SK-N-SH (cell line): ENCODE data around the gene APBB3. TPM values are rescaled to one million over a fixed set of nuclear protein-coding genes. Genes with fewer than 3 reads are reported as not detected.

Experiments
- CTCF ChIA-PET: fragments of 300-600, 350-600 bp; formaldehyde crosslinking; extraction: SDS; loops from one replicate; lab custom pipeline; 2021; lab: Yijun Ruan, JAX
- POLR2A ChIA-PET: fragments of 350-600 bp; sonication (Branson Sonifier 250); formaldehyde crosslinking; extraction: SDS; loops from one replicate; lab custom pipeline; 2020; ENCODE audit warnings: antibody characterized with exemption, inconsistent platforms; lab: Yijun Ruan, JAX
- DNase-seq: peaks from one replicate; pipeline ENCODE4 v3.0.0; 2012
- H2AFZ ChIP-seq: fragments of 200-600 bp; sonication (generic); 2 replicates; pipeline ENCODE4 v1.8.1; 2016; ENCODE audit warnings: antibody characterized with exemption, mild to moderate bottlenecking, low read depth
- H3F3A ChIP-seq: fragments of 200-600 bp; sonication (generic); replicated peaks from 2 replicates; pipeline ENCODE3; 2016; ENCODE audit warnings: antibody characterized with exemption, mild to moderate bottlenecking; ENCODE audit not compliant: insufficient read depth
- H3K27ac ChIP-seq, 2 experiments: fragments of 200-500 bp in 1 of 2; fragments of 200-600 bp in 1 of 2; sonication (Bioruptor generic) in 1 of 2; sonication (generic), shearing (Covaris generic) in 1 of 2; 2 replicates each; pipeline versions ENCODE4 v1.5.1 to v1.6.1; 2014 to 2016; ENCODE audit warnings: low read depth in 2 of 2, inconsistent platforms in 1 of 2, low read length in 1 of 2, mild to moderate bottlenecking in 1 of 2, mixed read lengths in 1 of 2
- H3K27me3 ChIP-seq: fragments of 200-600 bp; sonication (generic), shearing (Covaris generic); 2 replicates; pipeline ENCODE4 v1.6.1; 2016; ENCODE audit warnings: mixed run types; ENCODE audit not compliant: insufficient read depth
- H3K36me3 ChIP-seq, 2 experiments: fragments of 200-500 bp in 1 of 2; fragments of 200-600 bp in 1 of 2; sonication (Bioruptor generic) in 1 of 2; sonication (generic) in 1 of 2; replicated peaks in 1 of 2; 2 replicates each; pipeline versions ENCODE3 to v1.5.1; 2014 to 2016; ENCODE audit warnings: low read length in 1 of 2, mild to moderate bottlenecking in 1 of 2; ENCODE audit not compliant: insufficient read depth in 2 of 2, control insufficient read depth in 1 of 2
- H3K4me1 ChIP-seq, 2 experiments: fragments of 200-500 bp in 1 of 2; fragments of 200-600 bp in 1 of 2; sonication (Bioruptor generic) in 1 of 2; sonication (generic), shearing (Covaris generic) in 1 of 2; 2 replicates each; pipeline versions ENCODE4 v1.5.1 to v1.6.1; 2014 to 2016; ENCODE audit warnings: low read depth in 1 of 2, low read length in 1 of 2, mixed run types in 1 of 2; ENCODE audit not compliant: insufficient read depth in 2 of 2, control insufficient read depth in 1 of 2
- H3K4me2 ChIP-seq: fragments of 200-600 bp; sonication (generic), shearing (Covaris generic); 2 replicates; pipeline ENCODE4 v1.6.1; 2017; ENCODE audit warnings: mixed run types
- H3K4me3 ChIP-seq, 2 experiments: fragments of 200-500 bp in 1 of 2; fragments of 200-600 bp in 1 of 2; sonication (Bioruptor generic) in 1 of 2; sonication (generic), shearing (Covaris generic) in 1 of 2; 2 replicates each; pipeline versions ENCODE4 v1.5.1 to v1.8.1; 2014 to 2016; ENCODE audit warnings: low read depth in 2 of 2, inconsistent platforms in 1 of 2, low read length in 1 of 2, mild to moderate bottlenecking in 1 of 2, mixed read lengths in 1 of 2, moderate library complexity in 1 of 2
- H3K79me2 ChIP-seq: fragments of 200-600 bp; sonication (generic); 2 replicates; pipeline ENCODE4 v1.8.1; 2017; ENCODE audit warnings: mild to moderate bottlenecking; ENCODE audit not compliant: insufficient read depth
- H3K9ac ChIP-seq: fragments of 200-600 bp; sonication (generic); 2 replicates; pipeline ENCODE4 v1.6.1; 2017; ENCODE audit warnings: mixed run types
- H3K9me2 ChIP-seq: fragments of 200-600 bp; sonication (generic); 2 replicates; pipeline ENCODE4 v1.6.1; 2017; ENCODE audit warnings: mixed run types
- H3K9me3 ChIP-seq: fragments of 200-600 bp; sonication (generic); 2 replicates; pipeline ENCODE4 v1.6.1; 2017; ENCODE audit warnings: mixed run types, mild to moderate bottlenecking, moderate library complexity
- H4K20me1 ChIP-seq: fragments of 200-600 bp; sonication (generic); 2 replicates; pipeline ENCODE4 v1.6.1; 2017; ENCODE audit warnings: mild to moderate bottlenecking, mixed run types; ENCODE audit not compliant: insufficient read depth
- ELF1 ChIP-seq: IDR thresholded peaks from 2 replicates; pipeline ENCODE4 v1.4.0; 2012
- FOSL2 ChIP-seq: IDR thresholded peaks from 2 replicates; pipeline ENCODE4 v1.4.0; 2012; ENCODE audit warnings: low read depth, mild to moderate bottlenecking, moderate library complexity, borderline replicate concordance
- FOXJ3 ChIP-seq: sonication (generic); formaldehyde crosslinking; IDR thresholded peaks from 2 replicates; pipeline ENCODE4 v1.5.1; 2020; ENCODE audit warnings: mild to moderate bottlenecking, missing genetic modification reagents
- FOXM1 ChIP-seq: IDR thresholded peaks from 2 replicates; pipeline ENCODE4 v1.4.0; 2012; ENCODE audit warnings: low read depth, mild to moderate bottlenecking
- GABPA ChIP-seq: IDR thresholded peaks from 2 replicates; pipeline ENCODE4 v1.4.0; 2012; ENCODE audit warnings: low read depth, mild to moderate bottlenecking
- GATA2 ChIP-seq: sonication (generic); formaldehyde crosslinking; IDR thresholded peaks from 2 replicates; pipeline ENCODE4 v1.5.0; 2020; ENCODE audit warnings: mild to moderate bottlenecking, missing genetic modification reagents
- JUND ChIP-seq: IDR thresholded peaks from 2 replicates; pipeline ENCODE4 v1.4.0; 2012
- MXI1 ChIP-seq: IDR thresholded peaks from 2 replicates; pipeline ENCODE4 v1.6.1; 2012; ENCODE audit warnings: mild to moderate bottlenecking, low read depth, low read length, improper control_type of control experiment
- NFIC ChIP-seq: IDR thresholded peaks from 2 replicates; pipeline ENCODE4 v1.4.0; 2012; ENCODE audit warnings: borderline replicate concordance
- POLR2AphosphoS5 ChIP-seq: IDR thresholded peaks from 2 replicates; pipeline ENCODE4 v1.6.1; 2012; ENCODE audit warnings: low read depth, low read length
- RAD21 ChIP-seq: IDR thresholded peaks from 2 replicates; pipeline ENCODE4 v1.6.1; 2012; ENCODE audit warnings: mild to moderate bottlenecking, low read length
- RCOR1 ChIP-seq: fragments of 150-350 bp; IDR thresholded peaks from 2 replicates; pipeline ENCODE4 v1.6.1; 2017; ENCODE audit warnings: antibody characterized with exemption, low read length
- RFX5 ChIP-seq: IDR thresholded peaks from 2 replicates; pipeline ENCODE4 v1.6.1; 2012; ENCODE audit warnings: mild to moderate bottlenecking, improper control_type of control experiment, low read length
- RXRA ChIP-seq: IDR thresholded peaks from 2 replicates; pipeline ENCODE4 v1.4.0; 2012; ENCODE audit warnings: low read depth, mild to moderate bottlenecking, borderline replicate concordance
- TAF1 ChIP-seq: IDR thresholded peaks from 2 replicates; pipeline ENCODE4 v1.6.1; 2012; ENCODE audit warnings: low read depth, mild to moderate bottlenecking, low read length, moderate library complexity, borderline replicate concordance
- TCF12 ChIP-seq: IDR thresholded peaks from 2 replicates; pipeline ENCODE4 v1.4.0; 2012
- TEAD4 ChIP-seq: IDR thresholded peaks from 2 replicates; pipeline ENCODE4 v1.4.0; 2012; ENCODE audit warnings: mild to moderate bottlenecking, borderline replicate concordance; ENCODE audit not compliant: insufficient read depth
- YY1 ChIP-seq: IDR thresholded peaks from 2 replicates; pipeline ENCODE4 v1.4.0; 2012; ENCODE audit warnings: low read depth, mild to moderate bottlenecking
- WGBS: methylation state at CpG from one replicate; pipeline ENCODE4 v1.1.6; 2017; ENCODE audit warnings: low lambda C conversion rate; 5-methylcytosine and 5-hydroxymethylcytosine counted together
- polyA plus RNA-seq, 3 experiments: library from polyadenylated mRNA; depleted of rRNA; stranded (reverse); fragments of >200 nt; gene quantifications; 2 replicates each; pipeline ENCODE4 v1.2.3, GENCODE V29; 2012
- TF ChIP-seq, protein P1 (sequence below): fragments of 150-350 bp; IDR thresholded peaks from 2 replicates; pipeline ENCODE4 v1.6.1; 2017; ENCODE audit warnings: antibody characterized with exemption, low read length, low read depth, borderline replicate concordance
- TF ChIP-seq, protein P2 (sequence below): IDR thresholded peaks from 2 replicates; pipeline ENCODE4 v1.4.0; 2012; ENCODE audit warnings: low read depth, borderline replicate concordance
- TF ChIP-seq, protein P3 (sequence below): IDR thresholded peaks from 2 replicates; pipeline ENCODE4 v1.4.0; 2012; ENCODE audit warnings: low read depth

The APBB3 gene
- polyA plus RNA-seq, 1 of the 3 experiments (the other 2 are of a cell fraction): 36.0 TPM

DNA sequence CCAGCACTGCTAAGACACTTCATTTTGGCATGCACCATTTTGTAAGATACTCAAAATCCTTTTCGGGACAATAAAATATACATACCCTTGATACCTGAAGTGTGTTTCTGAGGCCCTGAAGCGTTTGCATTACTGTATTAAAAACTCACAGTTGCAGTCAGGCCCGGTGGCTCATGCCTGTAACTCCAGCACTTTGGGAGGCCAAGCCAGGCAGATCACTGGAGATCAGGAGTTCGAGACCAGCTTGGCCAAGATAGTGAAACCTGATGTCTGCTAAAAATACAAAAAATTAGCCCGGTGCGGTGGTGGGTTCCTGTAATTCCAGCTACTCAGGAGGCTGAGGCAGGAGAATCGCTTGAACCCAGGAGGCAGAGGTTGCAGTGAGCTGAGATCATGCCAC lies 19.4 kb downstream of the APBB3 start:
- Histone ChIP-seq H3K27ac (no peak overlapping the region), H3K4me1 (peaks cover 8 to 35% of the 10 kb centered on the region in 2 experiments; a peak in 3 of 4 replicates), H2AFZ (no peak overlapping the region), H3K9me3 (no peaks in the 10 kb centered on the region), H4K20me1 (no peaks in the 10 kb centered on the region; the same call in 1 of the 2 replicates), H3K4me2 (no peak overlapping the region), H3K9ac (no peak overlapping the region), H3K27me3 (no peaks in the 10 kb centered on the region), H3F3A (peaks cover 31% of the 10 kb centered on the region), H3K4me3 (no peak overlapping the region), H3K9me2 (no peaks in the 10 kb centered on the region), H3K79me2 (peaks cover 8% of the 10 kb centered on the region; the same call in 1 of the 2 replicates), H3K36me3 (peaks cover 43 to 44% of the 10 kb centered on the region in 2 experiments)
- ChIA-PET POLR2A (interaction anchor here (1.0 kb wide), 1 partner anchor 12 kb away, joined by 3 read pairs; the partner anchor contains the start of gene SRA1), CTCF (interaction anchor here (0.7 to 1.2 kb wide), 2 partner anchors 41 to 172 kb away, joined by 3 to 4 read pairs; no protein-coding TSS in a partner anchor)
- TF ChIP-seq, protein P1, sequence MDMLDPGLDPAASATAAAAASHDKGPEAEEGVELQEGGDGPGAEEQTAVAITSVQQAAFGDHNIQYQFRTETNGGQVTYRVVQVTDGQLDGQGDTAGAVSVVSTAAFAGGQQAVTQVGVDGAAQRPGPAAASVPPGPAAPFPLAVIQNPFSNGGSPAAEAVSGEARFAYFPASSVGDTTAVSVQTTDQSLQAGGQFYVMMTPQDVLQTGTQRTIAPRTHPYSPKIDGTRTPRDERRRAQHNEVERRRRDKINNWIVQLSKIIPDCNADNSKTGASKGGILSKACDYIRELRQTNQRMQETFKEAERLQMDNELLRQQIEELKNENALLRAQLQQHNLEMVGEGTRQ: no peak
- TF ChIP-seq GATA2 (no peak), POLR2AphosphoS5 (no peak), RFX5 (no peak), FOXM1 (no peak), RCOR1 (no peak), FOXJ3 (no peak), YY1 (no peak), RXRA (no peak), MXI1 (no peak), GABPA (no peak), FOSL2 (no peak), TCF12 (no peak), TEAD4 (no peak)
- TF ChIP-seq, protein P2, sequence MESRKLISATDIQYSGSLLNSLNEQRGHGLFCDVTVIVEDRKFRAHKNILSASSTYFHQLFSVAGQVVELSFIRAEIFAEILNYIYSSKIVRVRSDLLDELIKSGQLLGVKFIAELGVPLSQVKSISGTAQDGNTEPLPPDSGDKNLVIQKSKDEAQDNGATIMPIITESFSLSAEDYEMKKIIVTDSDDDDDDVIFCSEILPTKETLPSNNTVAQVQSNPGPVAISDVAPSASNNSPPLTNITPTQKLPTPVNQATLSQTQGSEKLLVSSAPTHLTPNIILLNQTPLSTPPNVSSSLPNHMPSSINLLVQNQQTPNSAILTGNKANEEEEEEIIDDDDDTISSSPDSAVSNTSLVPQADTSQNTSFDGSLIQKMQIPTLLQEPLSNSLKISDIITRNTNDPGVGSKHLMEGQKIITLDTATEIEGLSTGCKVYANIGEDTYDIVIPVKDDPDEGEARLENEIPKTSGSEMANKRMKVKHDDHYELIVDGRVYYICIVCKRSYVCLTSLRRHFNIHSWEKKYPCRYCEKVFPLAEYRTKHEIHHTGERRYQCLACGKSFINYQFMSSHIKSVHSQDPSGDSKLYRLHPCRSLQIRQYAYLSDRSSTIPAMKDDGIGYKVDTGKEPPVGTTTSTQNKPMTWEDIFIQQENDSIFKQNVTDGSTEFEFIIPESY: no peak
- TF ChIP-seq, protein P3, sequence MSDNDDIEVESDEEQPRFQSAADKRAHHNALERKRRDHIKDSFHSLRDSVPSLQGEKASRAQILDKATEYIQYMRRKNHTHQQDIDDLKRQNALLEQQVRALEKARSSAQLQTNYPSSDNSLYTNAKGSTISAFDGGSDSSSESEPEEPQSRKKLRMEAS: no peak
- DNase-seq: no peak
- WGBS: 96% methylated on average over 7 of the region's 7 CpGs

DNA sequence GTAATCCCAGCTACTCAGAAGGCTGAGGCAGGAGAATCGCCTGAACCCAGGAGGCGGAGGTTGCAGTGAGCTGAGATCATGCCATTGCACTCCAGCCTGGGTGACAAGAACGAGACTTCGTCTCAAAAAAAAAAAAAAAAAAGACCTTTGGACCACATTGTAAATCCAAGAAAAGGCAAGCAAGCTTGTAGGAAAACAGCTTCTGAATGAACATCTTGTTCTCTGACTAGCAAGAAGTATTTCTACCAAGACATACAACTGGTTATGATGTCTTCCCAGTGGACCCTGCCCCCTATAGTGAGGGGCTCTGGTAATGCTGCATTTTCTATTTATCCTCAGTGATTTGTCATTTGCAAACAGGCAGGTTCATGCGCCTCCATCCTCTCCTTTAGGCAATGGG lies 21.4 kb downstream of the APBB3 start:
- no peak overlapping the region for H3K27ac ChIP-seq
- H3K4me3 ChIP-seq: no peak overlapping the region
- no peaks in the 10 kb centered on the region for H3K27me3 ChIP-seq
- no peaks in the 10 kb centered on the region for H3K9me3 ChIP-seq
- DNase-seq: no peak
- H3K4me1 ChIP-seq: peaks cover 5 to 15% of the 10 kb centered on the region in 2 experiments; a peak in 2 of 4 replicates
- TF ChIP-seq YY1: no peak
- TF ChIP-seq ELF1: no peak
- TF ChIP-seq, protein P2: no peak
- TF ChIP-seq, protein P3: no peak
- TF ChIP-seq FOXJ3: no peak
- TF ChIP-seq FOSL2: no peak
- TF ChIP-seq JUND: no peak
- TF ChIP-seq RXRA: no peak
- TF ChIP-seq TAF1: no peak
- no peak for TF ChIP-seq NFIC
- TF ChIP-seq GATA2: no peak
- TF ChIP-seq RAD21: no peak
- no peak for TF ChIP-seq RFX5
- no peak overlapping the region for H3K4me2 ChIP-seq
- peaks cover 22% of the 10 kb centered on the region for H3F3A ChIP-seq
- 98% methylated on average over 5 of the region's 5 CpGs for WGBS
- H3K36me3 ChIP-seq: peaks cover 49 to 58% of the 10 kb centered on the region in 2 experiments
- ChIA-PET CTCF (no interaction called here), POLR2A (no interaction called here)
- no peak overlapping the region for H3K9ac ChIP-seq
- H2AFZ ChIP-seq: no peak overlapping the region
- no peaks in the 10 kb centered on the region; the same call in 1 of the 2 replicates for H4K20me1 ChIP-seq
- no peaks in the 10 kb centered on the region for H3K9me2 ChIP-seq
- H3K79me2 ChIP-seq: peaks cover 5% of the 10 kb centered on the region; the same call in 1 of the 2 replicates
